GM18519 (cell line): Measurements from ENCODE around the gene C10orf88.
"Not testable (repeated sequence)": the region's sequence is repeated elsewhere in the genome, so short reads cannot be mapped to it uniquely, and the experiment has no call there.

ENCODE experiments used
- ATAC-seq: cut with Tn5 transposase; IDR thresholded peaks from one replicate; pipeline ENCODE4 v1.9.1; 2021; ENCODE audit warnings: mild to moderate bottlenecking, moderate library complexity; ENCODE audit not compliant: unreplicated experiment, low FRiP score

The C10orf88 gene

DNA sequence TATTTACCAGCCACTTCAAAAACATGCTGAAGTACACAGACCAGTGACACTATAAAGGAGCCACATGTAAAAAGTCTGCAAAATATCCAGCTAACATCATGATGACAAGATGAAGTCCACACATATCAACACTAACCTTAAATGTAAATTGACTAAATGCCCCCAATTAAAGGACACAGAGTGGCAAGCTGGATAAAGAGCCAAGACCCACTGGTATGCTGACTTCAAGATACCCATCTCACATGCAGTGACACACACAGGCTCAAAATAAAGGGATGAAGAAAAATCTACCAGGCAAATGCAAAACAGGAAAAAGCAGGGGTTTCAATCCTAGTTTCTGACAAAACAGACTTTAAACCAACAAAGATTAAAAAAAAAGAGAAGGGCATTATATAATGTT is 12.9 kb upstream of the C10orf88 start:
- ATAC-seq: no peak

DNA sequence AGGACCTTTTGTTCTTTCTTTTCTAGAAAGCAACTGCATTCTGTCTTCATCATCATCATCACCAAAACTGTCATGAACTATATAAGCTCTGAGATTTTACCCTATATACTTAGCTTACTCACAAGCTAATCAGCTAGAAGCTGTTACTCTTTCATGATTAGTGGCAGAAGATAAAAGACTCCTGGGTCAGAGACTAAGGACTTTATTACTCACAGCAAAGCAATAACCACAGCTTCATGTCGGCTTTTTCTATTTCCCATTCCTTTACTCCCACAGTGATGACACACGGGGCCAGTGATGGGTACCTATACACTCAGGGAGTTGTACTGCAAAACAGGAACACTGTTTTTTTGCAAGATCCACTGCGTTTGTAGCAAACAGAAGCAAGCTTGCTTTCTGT is 8.4 kb upstream of the C10orf88 start:
- no peak for ATAC-seq

DNA sequence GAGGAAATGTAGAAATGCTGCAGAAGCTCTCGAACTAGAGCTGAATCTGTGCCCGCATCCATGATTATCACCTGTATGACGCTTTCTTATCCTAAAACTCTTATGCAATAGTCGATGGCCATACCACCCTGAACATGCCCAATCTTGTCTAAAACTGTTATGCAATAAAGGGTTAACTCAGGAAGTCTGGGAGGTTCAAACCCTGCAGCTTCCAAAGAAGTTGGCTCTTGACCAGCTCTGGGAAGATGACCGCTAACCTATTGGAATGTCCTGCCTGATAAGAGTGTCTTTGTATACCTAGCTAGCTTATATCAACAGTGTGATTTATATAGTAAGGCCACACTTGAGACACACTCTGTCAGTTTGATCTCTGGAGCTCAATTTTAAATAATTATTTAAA is 3.4 kb upstream of the C10orf88 start:
- ATAC-seq: no peak

DNA sequence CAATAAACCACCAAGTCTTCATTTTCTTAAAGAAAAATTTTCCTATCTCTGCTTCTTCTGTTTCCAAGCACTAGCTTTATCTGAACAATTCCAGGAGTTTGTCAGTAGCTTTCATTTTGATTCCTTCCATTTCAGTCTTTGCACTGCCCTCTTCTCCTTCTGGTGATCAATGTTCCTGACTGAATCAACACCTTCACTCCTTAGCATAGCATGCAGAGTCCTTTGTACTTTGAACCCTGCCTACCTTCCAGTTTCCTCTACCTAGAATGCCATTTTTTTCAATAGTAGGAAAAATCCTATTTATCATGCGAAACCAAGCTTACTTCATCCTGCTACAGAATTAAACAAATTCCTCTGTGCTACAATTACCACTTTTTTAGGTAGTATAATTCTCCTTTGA is 1.9 kb upstream of the C10orf88 start:
- no peak for ATAC-seq

DNA sequence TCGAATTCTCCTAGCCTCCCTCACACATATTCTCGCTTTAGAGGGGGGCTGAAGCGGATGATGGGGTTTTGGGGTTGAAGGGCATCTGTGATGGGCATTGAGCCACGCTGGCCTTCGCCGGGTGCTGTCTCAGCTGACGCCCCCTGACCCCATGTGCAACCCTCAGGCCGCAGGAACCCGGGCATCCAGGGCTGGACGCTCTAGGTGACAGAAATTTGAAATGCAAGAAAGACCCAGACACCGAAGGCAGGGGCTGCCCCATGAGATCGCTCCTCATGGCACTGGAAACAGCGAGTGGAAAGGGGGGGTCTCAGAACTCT is 664 bp upstream of the C10orf88 start:
- no peak for ATAC-seq

DNA sequence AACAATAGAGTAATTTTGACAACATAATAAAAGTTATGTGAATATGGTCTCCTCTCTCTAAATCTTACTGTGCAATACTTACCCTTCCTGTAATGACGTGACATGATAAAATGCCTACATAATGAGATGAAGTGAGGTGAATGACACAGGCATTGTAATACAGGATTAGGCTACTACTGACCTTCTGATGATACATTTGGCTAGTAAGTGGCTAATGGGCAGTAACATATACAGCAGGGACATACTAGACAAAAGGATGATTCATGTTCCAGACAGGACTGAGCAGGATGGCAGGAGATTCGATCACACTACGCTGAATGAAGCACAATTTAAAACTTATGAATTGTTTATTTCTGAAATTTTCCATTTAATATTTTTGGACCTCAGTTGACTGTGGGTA is 4.7 kb downstream of the C10orf88 start:
- ATAC-seq: no peak

DNA sequence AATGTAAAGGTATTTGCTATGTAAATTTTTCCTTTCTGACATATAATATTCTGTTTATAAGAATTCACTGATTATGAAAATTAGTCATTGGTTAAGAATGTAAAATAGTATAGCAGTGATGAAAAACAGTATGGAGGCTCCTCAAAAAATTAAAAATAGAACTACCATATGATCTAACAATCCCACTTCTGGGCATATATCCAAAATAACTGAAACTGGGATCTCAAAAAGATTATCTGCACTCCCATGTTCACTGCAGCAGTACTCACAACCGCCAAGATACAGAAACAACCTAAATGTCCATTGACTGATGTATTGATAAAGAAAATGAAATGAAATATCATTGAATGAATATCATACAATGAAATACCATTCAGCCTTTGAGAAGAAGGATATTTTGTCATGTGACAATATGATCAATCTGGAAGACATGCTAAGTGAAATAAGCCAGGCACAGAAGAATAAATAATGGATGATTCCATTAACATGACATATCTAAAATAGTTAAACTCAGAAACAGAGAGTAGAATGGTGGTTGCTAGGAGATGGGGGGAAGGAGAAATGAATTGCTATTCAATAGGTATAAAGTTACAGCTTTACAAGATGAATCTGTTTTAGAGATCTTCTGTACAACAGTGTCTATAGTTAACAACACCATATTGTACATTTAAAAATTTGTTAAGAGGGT is 14.0 kb downstream of the C10orf88 start:
- ATAC-seq: no peak

DNA sequence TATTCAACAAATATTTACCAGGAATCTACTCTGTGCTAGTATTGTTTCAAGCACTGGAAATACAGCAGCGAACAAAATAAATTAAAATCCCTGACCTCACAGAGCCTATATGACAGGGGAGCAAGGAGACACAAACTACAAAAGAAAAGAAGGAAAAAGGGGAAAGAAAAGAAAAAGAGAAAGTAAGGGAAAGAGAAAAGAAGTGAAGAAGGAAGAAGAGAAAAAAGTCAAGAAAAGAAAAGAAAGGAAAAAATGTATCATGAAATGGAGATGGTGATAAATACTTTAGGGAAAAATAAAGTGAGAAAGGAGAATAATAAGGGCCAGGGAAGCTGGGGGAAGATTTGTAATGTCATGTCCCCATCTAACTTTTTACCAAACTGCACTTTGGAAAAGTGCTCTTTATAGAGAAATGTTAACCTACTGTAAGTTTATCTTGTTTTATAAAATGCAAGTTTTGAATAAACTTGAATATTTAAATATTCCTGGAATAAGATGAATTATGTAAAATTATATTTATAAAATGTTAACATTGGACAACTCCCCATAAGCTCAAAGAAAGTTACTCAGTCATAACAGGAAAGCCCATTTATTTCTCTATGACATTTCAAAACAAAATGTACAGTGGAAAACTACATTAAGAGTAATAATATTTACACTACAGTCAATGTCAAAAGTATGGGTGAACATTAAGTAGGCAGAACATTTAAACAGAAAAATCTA is 14.7 kb downstream of the C10orf88 start:
- no peak for ATAC-seq

DNA sequence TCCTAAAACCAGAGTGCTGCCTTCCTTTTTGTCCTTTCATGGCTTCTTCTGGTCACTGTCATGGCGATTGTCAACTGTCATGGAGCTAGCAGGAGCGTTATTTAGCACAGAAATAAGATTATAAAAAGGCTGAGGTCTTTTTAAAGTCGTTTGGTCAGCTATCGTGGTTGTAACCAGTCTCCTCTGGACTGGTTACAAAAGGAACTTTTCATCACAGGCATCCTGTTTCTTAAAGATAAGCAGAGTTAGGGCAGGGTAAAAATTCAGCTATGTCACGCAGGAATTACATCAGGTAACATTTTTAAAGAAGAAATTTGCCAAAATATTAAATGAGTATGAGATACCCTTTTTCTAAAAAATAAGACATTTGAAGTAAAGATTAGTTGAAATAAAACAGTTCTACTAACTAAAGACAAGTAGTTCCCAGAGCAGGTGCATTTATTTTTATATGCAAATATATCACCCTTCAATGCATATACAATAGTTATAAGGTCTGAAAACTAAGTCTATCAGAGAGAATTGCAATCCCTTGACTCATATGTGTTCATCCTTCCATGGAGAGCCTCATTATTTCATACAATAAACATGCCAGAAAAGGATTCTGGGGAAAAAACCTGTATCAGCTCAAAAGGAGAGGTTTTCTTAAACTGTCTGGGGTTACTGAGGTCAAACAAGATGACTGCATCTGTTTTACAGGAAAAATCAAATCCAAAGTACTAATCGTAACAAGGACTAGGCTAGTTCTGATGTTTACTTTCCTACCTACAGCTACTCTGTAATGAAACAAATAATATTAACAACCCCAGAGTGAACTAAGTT is 22.7 kb downstream of the C10orf88 start:
- no peak for ATAC-seq

DNA sequence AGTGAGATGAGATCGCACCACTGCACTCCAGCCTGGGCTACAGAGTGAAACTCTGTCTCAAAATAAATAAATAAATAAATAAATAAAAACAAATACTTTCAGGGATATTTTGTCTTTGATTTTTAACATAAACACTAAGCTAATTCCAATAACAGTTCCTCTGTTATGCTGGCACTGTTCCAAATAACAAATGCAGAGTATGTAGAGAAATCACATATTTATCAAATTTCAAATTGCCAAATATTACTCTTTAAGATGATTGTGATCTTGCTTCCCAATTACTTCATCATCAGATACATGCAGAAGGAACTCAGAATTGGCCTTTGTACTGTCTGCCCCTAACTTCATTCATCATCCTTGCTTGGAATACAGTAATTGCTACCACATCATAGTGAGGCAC is 23.9 kb downstream of the C10orf88 start:
- ATAC-seq: no peak

DNA sequence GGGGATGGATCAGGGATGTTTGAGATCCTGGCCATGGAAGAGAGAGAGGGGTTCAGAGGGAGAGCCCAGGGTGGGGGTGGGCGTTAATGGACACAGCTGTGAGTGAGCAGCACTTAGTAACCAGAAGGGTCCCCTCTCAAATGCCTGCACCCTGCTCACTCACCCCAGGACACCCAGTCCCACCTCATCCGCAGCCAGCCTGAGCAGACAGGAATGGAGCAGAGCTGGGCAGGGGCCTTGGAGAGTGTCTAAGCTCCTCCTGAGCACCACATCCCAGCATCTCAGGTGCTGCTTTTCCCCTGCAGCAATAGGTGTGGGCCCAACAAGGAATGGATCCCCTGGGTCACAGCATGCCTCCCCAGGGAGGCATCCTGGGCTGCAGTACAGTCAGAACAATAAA is 38.3 kb downstream of the C10orf88 start:
- no peak for ATAC-seq

DNA sequence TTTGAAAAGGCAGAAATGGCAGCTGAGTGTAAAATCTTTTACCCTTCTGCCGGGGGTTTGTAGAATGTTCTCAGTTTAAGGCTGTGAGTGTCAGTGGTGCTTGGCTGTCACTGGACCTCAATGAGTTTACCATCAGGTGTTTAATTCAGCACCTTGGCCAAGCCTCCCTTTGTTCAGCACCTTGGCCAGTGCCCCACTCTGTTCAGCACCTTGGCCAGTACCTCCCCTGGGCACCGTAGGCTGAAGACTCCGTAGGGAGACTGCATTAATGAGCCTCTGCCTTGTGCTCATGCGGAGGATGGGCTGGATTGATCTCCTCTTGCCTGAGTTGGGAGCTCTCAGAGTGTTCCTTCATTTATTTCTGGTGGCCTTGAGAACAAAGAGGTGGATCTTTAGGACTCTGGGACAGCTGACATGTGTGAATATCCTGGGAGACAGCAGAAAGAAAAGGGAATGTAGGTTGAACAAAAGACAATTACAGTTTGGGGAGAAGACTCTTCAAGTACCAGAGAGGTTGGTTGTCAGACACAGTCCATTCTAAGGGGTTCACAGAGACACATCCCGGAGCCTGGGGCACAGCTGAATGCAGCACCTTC is 42.0 kb downstream of the C10orf88 start:
- ATAC-seq: no peak

DNA sequence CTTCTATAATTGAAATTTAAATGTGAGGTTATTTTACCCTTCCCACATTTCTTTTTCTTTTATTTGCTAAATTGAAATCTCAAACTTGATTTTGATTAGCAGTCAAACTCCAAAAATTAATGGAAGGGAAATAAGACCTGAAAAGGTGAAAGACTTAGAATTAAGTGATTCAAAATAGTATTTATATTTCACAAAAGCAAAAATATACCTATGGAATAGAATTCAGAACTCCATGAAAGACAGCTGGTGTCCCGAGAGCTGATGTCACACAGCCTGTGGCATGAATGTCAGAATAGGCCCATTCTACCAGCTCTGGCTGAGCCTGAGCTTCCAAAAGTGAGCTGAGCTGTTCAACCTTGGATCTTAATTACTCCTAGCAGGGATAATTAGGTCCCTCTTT is 43.7 kb downstream of the C10orf88 start, which contains the start of gene FAM24A:
FAM24A (plus strand) TSS at position 301 of the 400 bp plus-strand sequence. CDS start 1,025 bp downstream, outside the sequence.
- ATAC-seq: no peak

DNA sequence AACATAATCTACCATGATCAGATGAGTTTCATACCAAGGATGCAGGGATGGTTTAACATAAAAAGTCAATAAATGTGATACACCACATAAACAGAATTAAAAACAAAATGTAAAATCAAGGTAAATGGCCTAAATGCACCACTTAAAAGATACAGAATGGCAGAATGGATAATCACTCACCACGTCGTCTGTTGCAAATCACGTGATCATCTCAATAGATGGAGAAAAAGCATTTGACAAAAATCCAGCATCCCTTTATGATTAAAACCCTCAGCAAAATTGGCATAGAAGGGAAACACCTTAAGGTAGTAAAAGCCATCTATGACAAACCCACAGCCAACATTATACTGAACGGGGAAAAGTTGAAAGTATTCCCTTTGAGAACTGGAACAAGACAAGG is 50.2 kb downstream of the C10orf88 start:
- ATAC-seq: not testable (repeated sequence)

DNA sequence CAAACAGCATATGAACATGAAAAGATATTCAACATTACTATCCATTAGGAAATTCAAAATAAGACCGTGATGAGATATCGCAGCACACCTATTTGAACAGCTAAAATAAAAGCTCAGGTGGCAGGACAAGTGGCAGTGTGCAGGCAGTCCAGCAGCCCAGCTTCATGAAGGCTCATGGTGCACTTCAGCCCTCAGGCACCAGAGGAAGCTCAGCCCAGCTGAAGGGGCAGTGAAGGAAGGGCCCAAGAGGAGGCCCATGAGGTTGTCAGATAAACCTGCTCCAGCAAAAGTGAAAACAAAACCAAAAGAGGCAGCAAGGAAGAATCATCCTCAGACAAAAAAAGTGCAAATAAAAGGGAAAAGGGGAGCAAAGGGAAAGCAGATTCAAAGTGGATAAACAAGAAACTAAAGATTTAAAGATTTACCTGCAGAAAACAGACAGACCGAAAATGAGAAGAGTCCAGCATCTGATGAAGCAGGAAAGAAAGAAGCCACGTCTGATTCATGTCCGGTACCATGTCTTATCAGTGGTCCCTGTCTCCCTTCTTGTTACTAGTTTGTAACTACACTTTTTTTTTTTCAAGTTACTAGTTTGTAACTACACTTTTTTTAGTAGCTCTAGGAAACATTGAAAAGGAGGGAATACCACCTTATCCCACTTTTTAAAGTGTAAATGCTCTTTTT is 59.6 kb downstream of the C10orf88 start:
- ATAC-seq: no peak

DNA sequence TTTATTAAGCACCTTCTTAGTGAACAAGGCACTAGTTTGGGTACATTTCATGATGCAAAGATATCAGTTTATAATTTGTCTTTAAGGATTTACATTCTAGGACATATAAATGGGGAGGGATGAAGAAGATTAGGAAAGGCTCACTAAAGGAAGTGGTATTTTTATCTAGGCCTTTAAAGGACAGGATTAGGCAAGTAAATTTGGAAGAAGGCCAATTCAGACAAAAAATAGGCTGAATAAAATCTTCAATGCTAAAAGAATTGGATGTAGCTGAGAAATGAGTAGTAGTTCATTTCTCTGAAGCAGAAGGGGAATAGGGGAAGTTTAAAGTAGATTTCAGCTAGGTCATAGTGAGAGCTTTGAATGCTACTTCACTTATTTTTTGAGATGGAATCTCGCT is 69.9 kb downstream of the C10orf88 start:
- no peak for ATAC-seq

DNA sequence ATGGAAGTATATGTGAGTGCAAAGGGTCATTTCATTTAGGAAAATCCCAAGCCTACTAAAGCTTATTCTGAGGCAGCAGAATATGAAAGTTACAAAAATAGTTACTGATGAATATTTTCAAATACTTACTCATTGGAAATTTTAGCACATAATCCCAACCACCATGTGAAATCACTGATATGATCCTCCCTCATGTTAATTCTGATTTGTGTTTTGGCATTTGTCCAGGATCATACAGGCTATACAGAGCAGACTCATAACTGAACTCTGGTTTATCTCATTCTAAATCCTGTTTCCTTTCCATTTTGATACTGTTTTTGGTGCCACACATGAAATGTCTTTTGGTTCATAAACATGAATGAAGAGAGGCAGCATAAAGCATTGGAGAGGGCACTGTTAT is 71.3 kb downstream of the C10orf88 start:
- ATAC-seq: no peak
